LNCAP (cell line): ENCODE measurements around the gene SYN1.

ENCODE experiments used
- TF ChIP-seq, protein P1 (sequence below): fragments of 450-650 bp; IDR thresholded peaks from 2 replicates; pipeline ENCODE4 v1.5.1; 2017; ENCODE audit warnings: mild to moderate bottlenecking

SYN1 gene

DNA sequence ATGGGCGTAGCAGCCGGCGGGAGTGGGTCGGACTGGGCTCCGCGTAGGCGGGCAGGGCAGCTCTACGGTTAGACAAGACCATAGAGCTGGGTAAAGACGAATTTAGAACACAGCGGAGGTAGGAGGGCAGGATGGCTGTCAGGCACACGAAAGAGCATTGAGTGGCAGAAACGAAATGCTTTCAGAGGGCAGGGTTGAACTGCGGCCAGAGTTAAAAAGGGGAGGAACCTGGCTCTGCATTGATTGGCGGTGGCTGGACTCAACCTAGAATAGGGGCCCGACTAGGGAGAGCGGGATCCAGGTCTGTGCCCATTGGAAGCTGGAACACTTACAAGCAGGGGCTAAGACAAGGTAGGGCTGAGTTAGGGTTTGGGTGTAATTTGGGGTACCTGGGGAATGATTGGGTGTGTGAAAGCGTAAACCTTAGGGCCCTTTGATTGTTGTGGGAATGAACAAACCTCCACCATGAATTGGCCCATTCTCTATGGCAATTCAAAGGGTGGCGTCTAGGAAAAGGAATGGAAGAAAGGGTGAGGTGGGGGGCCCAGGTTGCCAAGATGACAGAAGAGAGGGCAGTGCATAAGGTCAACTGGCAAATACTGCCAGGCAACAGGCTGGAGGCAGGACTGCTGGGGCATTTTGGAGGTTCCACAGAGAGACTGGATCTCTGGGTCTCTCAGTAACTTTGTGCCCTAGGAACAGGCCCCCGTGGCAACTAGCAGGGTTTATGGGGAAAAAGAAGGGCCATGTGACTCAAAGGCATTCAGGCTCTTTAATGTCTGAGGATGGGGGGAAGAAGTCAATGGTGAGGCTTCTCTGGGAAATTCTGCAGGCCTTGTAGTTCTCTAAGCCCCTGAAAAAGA, 31.6 kb upstream of the SYN1 start:
- TF ChIP-seq, protein P1, sequence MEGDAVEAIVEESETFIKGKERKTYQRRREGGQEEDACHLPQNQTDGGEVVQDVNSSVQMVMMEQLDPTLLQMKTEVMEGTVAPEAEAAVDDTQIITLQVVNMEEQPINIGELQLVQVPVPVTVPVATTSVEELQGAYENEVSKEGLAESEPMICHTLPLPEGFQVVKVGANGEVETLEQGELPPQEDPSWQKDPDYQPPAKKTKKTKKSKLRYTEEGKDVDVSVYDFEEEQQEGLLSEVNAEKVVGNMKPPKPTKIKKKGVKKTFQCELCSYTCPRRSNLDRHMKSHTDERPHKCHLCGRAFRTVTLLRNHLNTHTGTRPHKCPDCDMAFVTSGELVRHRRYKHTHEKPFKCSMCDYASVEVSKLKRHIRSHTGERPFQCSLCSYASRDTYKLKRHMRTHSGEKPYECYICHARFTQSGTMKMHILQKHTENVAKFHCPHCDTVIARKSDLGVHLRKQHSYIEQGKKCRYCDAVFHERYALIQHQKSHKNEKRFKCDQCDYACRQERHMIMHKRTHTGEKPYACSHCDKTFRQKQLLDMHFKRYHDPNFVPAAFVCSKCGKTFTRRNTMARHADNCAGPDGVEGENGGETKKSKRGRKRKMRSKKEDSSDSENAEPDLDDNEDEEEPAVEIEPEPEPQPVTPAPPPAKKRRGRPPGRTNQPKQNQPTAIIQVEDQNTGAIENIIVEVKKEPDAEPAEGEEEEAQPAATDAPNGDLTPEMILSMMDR, result no peak

DNA sequence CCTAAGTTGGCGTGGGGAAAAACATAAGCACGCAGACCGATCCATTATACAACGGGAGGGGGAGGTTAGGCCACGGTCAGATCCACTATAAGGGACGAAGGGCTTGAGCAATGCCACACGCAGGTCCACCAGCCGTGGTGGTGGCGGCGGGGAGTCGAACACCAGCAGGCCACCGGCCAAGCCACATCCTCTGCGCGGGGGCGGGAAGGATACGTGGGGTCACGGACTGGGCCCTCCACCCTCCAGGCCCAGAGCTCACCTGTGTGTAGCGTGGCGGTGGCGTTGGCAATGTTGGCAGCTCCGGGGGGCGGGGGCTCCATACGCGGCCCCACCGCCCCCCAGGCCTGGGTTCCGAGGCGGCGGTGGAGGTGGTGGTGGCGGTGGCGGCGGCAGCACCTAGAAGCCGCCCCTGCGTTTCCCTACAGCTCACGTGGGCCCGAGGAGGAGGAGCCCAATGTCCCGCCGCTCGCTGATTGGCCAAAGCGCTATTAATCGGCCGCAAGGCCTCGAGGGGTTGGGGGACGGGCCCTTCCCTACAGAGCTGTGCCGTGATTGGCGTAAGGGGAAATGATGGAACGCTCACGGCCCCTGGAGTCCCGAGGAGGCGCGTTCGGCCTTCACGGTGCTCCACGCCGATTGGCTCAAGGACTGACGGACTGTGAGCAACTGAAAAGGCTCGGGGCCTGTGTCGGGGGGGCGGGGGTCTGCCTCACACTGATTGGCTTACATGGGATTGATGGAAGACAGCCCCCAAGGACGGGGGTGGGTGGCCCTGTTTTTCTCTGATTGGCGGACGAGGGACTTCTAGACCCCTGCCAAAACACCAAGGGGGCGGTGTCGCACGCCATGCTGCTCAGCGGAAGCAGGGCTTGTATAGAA, 30.7 kb upstream of the SYN1 start, which contains the start of gene ELK1:
Gene ELK1, minus strand, starts transcription at position 400 of the 879 bp plus-strand sequence. CDS start 9,122 bp downstream, outside the sequence.
- TF ChIP-seq, protein P1, result no peak

DNA sequence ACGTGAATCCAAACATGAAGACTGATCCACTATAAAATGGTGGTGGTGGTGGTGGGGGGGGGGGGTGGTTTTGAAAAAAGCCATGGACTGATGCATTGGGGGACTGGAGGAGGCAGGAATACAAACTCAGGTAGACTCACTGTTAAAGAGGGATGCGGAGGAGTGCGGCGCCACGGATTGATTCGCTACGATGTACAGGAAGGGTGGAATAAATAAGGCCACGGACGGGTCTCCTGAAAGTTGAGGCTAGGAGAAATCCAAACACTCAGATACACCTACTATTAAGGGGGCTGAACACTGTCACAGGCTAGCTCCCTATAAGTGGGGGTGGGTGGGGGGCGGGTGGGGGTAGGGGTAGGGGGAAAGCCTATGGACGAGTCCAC, 30.1 kb upstream of the SYN1 start:
- TF ChIP-seq, protein P1, result no peak

DNA sequence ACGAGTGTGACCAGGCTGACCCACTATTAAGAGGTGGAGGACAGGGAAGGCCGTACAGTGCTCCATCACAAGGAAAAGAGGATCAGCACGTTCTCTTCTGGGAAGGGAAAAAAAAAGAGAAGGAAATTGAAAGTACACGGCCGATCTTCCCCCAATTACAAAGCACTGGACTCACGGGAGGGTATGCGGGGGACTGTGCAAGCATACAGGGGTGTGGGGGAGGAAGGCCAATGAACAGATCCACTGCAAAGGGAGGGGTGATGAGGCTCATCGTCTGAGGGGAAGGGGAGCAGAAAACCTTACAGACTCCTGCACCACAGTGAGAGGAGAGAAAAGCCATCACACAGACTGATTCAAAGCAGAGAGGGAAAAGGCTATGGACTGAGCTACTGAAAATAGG, 29.6 kb upstream of the SYN1 start:
- TF ChIP-seq, protein P1, result no peak

DNA sequence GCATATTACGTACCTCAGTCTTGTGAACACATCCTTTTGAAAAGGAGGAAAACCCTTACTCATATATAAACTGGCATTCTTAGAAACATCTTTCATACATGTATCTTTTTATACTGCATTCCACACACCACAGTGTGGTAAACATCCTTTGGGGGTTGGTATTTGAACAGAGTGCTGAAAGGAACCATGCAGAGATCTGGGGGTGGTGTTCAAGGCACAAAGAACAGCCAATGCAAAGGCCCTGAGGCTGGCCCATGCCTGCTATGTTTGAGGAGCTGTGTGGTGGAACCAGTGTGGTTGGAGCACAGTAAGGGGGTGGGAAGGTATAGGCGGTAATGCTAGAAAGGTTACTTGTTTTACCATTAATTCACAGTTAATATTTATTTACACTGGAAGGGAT, 28.7 kb upstream of the SYN1 start:
- TF ChIP-seq, protein P1, result no peak

DNA sequence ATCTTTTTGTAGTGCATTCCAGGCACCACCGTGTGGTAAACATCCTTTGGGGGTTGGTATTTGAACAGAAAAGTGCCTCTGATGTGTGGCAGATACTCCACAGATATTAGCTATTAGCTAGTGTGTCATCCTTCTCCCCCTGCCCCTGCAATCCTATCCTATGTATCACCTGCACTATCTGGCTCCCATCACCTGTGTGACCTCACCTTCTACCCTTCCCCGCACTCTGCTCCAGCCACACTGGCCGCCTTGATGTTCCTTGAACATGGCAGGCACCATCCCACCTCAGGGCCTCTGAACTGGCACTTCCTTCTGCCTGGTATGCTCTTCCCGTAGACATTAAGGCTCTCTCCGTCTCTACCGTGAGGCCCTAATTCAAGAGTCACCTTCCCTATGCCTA, 27.0 kb upstream of the SYN1 start:
- TF ChIP-seq, protein P1, result no peak

DNA sequence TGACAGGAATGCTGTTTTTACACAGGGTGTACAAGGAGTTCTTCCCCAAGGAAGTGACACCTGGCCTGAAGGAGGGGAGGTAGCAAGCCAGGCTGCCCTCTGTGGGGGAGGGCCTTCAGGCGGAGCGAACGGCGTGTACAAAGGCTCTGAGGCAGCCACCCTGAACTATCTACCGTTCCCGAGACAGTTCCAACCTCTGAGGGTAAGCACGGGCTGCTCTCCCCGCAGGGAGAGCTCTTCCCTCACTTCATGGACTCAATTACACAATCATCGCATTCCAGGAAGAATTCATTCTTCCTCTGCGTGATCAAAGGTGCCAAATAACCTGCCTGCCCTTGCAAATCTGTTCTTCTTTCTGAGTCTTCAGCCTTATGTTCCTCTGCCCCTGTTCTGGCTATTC, 25.9 kb upstream of the SYN1 start:
- TF ChIP-seq, protein P1, result no peak
